Renal cortex interstitium (tissue), 11 donors: ENCODE results near the gene MBD5. TPM values are rescaled to one million over a fixed set of nuclear protein-coding genes. Genes with fewer than 3 reads are reported as not detected.

Experiments
- DNase-seq, 11 donors: peaks; one replicate each; pipeline ENCODE4 v3.0.0-alpha.2; 2013; ENCODE audit warnings: low read depth in 9 of 11, low spot score in 4 of 11; ENCODE audit errors: extremely low read depth in 1 of 11
- polyA plus RNA-seq, 3 donors: library from polyadenylated mRNA; unstranded; fragments of 120-200 nt; gene quantifications; one replicate each; pipeline ENCODE4 v1.2.1, GENCODE V29; 2013; ENCODE audit not compliant: insufficient read length in 3 of 3

Gene MBD5
- polyA plus RNA-seq, 3 donors, result 41.1 to 42.9 (median 42.7) TPM

DNA sequence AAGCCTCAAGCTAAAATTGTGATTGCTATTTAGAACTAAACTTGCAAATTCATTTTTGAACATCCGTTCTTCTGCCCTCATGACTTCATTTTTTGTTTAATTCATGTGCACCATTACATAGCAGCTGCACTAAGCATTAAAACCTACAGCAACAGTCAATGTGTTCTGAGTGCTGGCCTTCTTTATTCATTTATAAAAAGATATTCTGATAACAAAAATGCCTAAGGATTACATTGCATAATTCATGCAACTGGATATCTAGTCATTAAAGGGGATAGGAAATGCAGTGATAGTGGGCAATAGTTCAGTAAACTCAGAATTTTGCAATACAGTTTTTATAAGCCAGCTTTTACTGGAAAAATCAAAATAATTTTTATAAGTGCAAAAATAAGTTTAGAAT is 329.3 kb downstream of the MBD5 start:
- no peak for DNase-seq

GRCh38 chr2:148351437-148352143 is 330.7 kb downstream of the MBD5 start:
- no peak for DNase-seq

GRCh38 chr2:148358375-148358774 is 337.5 kb downstream of the MBD5 start:
- DNase-seq, result no peak

DNA sequence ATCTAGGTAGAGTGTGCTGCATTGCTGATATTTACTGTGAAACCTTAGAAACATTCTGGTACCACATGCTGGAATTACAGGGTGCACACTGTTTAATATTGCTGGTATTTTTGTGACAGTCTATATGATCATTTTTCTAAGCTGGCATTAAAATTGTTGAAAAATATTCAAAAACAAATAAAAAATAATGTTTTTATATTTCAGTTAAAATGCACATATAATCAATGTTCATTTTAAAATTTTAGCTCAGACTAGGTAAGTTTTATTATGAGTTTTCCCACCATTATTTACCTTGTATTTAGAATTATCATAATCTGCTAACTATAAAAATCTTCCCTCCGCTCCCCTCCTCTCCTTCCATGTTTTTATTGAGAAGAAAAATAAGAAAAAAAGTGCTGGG is 339.8 kb downstream of the MBD5 start:
- no peak for DNase-seq

- DNase-seq, result no peak
Measured at GRCh38 chr2:148362144-148362796, 341.4 kb downstream of the MBD5 start.

- DNase-seq, result no peak
Measured at GRCh38 chr2:148375214-148375613, 354.3 kb downstream of the MBD5 start.

DNA sequence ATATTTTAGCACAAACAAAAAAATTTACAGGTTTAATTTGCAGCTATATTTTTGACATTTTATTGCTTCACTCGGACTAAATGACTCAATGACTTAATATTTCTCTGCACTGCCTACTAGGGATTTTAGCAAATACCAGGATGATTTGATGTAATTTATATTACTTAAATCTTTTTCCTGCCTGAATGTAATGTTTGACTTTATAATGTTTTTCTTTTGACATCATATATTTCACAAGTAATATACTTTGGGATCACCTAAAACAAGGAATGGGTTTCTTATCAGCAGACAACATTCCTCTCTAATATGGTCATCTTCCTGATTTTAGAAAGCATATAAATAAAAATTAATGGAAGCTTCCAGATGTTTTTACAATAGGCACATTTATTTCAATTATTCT is 370.4 kb downstream of the MBD5 start:
- DNase-seq, result no peak

DNA sequence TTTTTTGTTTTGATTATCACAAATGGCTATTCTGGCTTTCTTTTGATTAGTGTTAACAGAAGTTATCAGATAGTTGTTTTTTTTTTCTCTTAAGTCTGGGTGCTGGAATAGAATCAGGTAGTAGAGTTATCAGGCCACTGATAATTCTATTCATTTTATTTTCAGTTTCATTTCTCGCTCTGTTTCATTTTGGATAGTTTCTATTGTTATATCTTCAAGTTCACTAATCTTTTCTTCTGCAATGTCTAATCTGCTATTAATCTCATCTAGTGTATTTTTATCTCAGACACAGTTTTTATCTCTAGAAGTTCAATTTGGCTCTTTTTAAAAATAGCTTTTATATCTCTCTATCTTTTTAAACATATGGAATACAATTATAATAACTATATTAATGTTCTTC is 381.9 kb downstream of the MBD5 start:
- no peak for DNase-seq

DNA sequence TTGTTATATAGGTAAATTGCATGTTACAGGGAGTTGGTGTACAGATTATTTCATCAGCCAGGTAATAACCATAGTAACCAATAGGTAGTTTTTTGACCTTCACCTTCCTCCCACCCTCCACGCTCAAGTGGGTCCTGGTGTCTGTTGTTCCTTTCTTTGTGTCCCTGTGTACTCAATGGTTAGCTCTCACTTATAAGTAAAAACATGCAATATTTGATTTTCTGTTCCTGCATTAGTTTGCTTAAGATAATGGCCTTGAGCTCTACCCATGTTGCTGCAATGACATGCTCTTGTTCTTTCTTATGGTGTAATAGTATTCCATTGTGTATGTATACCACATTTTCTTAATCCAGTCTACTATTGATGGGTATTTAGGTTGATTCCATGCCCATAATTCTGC is 390.0 kb downstream of the MBD5 start:
- no peak for DNase-seq

GRCh38 chr2:148416248-148416647 is 395.4 kb downstream of the MBD5 start:
- DNase-seq, result no peak

GRCh38 chr2:148430101-148430500 is 409.2 kb downstream of the MBD5 start:
- no peak for DNase-seq

DNA sequence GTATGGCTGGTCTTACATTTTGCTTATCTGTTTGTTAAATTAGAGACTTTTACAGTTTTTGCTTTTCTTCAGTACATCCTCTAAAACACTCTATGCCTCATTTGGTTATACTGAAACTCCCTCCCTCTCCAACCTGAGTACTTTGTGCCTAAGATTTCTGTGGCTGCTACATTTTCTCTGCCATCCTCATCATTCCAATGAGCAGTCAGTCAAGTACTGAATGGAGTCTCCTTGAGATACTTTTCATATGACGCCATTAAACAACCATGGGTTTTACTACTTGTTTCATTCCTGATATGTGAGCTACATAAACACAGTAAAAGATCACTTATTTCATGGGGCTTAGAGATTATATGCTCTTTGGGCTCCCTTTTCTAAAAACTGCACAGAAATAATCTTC is 427.0 kb downstream of the MBD5 start:
- no peak for DNase-seq

DNA sequence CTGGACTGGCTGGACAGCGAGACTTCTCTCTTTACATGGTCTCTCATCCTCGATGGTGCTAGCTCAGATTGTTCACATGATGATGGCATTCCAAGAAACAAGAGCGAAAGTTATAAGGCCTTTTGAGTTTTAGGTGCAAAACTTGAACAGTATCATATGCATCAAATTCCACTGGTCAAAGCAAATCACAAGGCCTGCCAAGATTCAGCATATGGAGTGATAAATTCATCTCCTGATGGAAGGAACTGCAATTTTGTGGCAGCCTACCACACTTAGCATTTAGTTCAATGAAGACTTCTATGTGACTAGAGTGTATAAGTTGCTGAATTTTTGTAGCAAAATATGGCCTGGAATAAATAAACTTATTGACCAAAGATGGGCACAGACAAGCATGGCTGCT is 429.6 kb downstream of the MBD5 start:
- DNase-seq, result no peak

DNA sequence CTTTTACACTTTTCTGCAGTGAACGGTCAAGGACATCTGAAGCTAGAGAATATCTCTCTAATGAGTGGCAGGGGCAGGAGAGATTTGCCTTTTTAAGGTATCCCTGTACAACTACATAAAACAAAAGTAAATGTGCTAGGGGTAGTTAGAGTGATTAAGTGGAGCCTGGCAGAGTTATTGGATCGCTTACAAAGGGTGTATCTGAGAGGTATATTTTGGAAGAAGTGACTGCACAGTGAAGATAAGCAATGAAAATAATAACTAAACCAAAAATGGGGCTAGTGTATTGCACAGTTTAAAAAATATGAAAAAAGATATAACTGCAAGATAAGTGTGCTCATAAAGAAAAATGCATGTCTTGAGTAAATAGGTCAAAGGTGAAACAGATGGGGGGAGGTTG is 430.2 kb downstream of the MBD5 start:
- DNase-seq, result no peak

- no peak for DNase-seq
Measured at GRCh38 chr2:148455791-148456190, 434.9 kb downstream of the MBD5 start.

GRCh38 chr2:148458171-148458570 is 437.3 kb downstream of the MBD5 start:
- no peak for DNase-seq

DNA sequence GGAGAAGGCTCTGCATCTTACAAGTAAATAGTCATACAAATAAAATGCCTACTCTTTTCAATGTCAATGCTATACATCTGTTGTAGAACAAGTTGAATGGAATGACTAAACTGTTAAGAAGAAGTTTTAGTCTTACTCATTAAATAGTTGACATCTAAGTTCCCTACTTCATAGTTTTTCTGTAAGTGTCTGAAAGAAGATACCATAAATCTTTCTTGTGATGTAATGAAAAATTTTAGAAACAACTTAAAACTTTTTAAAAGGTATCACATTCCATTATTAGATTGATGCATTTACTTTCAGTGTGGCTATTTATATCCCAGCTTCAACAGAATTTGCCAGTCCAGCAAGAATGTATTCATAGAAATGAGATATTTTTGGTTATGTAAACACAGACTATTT is 438.5 kb downstream of the MBD5 start:
- DNase-seq, result no peak

GRCh38 chr2:148461876-148462275 is 441.0 kb downstream of the MBD5 start:
- no peak for DNase-seq

DNA sequence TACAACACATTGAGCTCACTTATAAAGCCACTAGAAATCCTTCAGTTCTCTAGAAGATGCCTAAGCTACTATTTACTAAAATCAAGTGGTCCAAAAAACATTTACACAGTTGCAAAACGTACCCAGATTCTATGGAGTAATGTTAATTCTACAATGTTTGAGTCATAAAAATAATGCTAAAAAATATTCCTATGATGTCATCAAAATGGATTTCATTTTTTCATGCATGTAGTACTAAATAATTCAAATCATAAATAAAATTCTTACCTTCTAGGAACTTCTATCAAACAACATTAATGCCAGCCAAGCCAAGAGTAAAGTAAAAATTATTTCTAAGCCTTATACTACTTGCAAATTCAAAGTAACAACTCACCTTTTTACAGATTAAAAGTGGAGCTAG is 454.7 kb downstream of the MBD5 start:
- no peak for DNase-seq

DNA sequence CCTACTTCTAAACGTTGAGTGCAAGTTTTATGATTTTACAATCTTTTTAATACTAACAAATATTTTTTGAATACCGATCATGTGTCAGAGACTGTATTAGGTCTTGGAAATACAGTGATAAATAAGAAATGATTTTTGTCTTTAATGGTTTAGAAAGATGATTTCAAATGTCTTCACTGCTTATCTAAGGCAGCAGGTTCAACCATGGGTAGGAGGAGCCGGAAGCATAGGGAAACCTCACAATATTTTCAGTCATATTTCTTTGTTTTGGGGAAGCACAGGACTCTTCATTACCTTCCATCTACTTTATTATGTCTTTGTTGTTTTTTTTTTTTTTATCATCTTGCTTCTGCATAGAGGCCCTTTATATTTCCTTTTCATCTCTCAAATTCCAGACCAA is 458.5 kb downstream of the MBD5 start:
- DNase-seq, result no peak

- no peak for DNase-seq
Measured at GRCh38 chr2:148483665-148484064, 462.8 kb downstream of the MBD5 start.
